Prostate gland (tissue), 2 donors: Measurements from ENCODE around the gene GNAS. TPM values are rescaled to one million over a fixed set of nuclear protein-coding genes. Genes with fewer than 3 reads are reported as not detected.

ENCODE experiments used
- DNase-seq: peaks from one replicate; pipeline ENCODE4 v3.0.0-alpha.2; 2019; ENCODE audit warnings: low spot score
- H3K27ac ChIP-seq, 2 donors: fragments of 200-600 bp; sonication (generic); 2 replicates each; pipeline ENCODE4 v1.5.1; 2017 to 2019
- H3K27me3 ChIP-seq: fragments of 200-600 bp; sonication (generic); replicated peaks from 2 replicates; pipeline ENCODE4 v1.5.1; 2019; ENCODE audit not compliant: insufficient read depth
- H3K36me3 ChIP-seq, 2 donors: fragments of 200-600 bp; sonication (generic); 1 replicate in 1 of 2; 2 replicates in 1 of 2; pipeline versions ENCODE4 v1.5.1 to v1.8.1; 2017 to 2019
- H3K4me1 ChIP-seq: fragments of 200-600 bp; sonication (generic); replicated peaks from 2 replicates; pipeline ENCODE4 v1.5.1; 2019
- H3K4me3 ChIP-seq, 2 donors: fragments of 200-600 bp; sonication (generic); 2 replicates each; pipeline ENCODE4 v1.5.1; 2017 to 2019
- H3K9me3 ChIP-seq: fragments of 200-600 bp; sonication (generic); 2 replicates; pipeline ENCODE4 v1.5.1; 2017
- CTCF ChIP-seq, 4 experiments: fragments of 200-600 bp in 2 of 4; fragments of 450-650 bp in 2 of 4; sonication (generic) in 2 of 4; IDR thresholded peaks; 1 replicate in 3 of 4; 2 replicates in 1 of 4; pipeline ENCODE4 v1.5.1; 2016 to 2019; ENCODE audit warnings: antibody characterized with exemption in 4 of 4, mild to moderate bottlenecking in 2 of 4, moderate library complexity in 2 of 4
- POLR2A ChIP-seq: fragments of 450-650 bp; IDR thresholded peaks from one replicate; pipeline ENCODE4 v1.6.1; 2016; ENCODE audit warnings: antibody characterized with exemption, mild to moderate bottlenecking
- POLR2AphosphoS5 ChIP-seq: sonication (generic); formaldehyde crosslinking; IDR thresholded peaks from one replicate; pipeline ENCODE4 v1.6.1; 2017; ENCODE audit warnings: antibody characterized with exemption
- WGBS: methylation state at CpG from one replicate; pipeline ENCODE4 v1.1.5; 2018; 5-methylcytosine and 5-hydroxymethylcytosine counted together
- intact Hi-C: fragments of 100-400 bp; cut with DNase I; formaldehyde crosslinking; loops from one replicate; pipeline ENCODE4 v1.14.2; 2022
- total RNA-seq, 2 donors: library from RNA; depleted of rRNA; stranded (reverse); fragments of >200 nt; gene quantifications; one replicate each; pipeline ENCODE4 v1.1.0, GENCODE V29; 2016

The GNAS gene
- total RNA-seq, 2 donors from 2014 or later = 644 to 900 TPM

GRCh38 chr20:58839991-58840747 is 12.3 kb upstream of the GNAS start:
- H3K9me3 ChIP-seq = no peaks in the 10 kb centered on the region
- no peak for DNase-seq
- H3K4me1 ChIP-seq = peaks cover 3% of the 10 kb centered on the region
- TF ChIP-seq POLR2AphosphoS5 (no peak), POLR2A (no peak), CTCF (IDR thresholded peaks at IDR 0.05) (no peak)
- peaks cover 8% of the 10 kb centered on the region for H3K27me3 ChIP-seq
- 62% methylated on average over 67 of the region's 67 CpGs for WGBS
- no peak overlapping the region for H3K27ac ChIP-seq
- H3K36me3 ChIP-seq = no peaks in the 10 kb centered on the region
- peak overlapping the region in 1 of 2 donors; percentile 4 for H3K4me3 ChIP-seq
- intact Hi-C loops = loop anchor here (10.0 kb wide), 1 partner anchor 355 kb away; no protein-coding TSS in a partner anchor

- Histone ChIP-seq H3K36me3 (no peaks in the 10 kb centered on the region), H3K9me3 (no peaks in the 10 kb centered on the region), H3K27me3 (peaks cover 8% of the 10 kb centered on the region), H3K4me3 (no peak overlapping the region), H3K27ac (no peak overlapping the region), H3K4me1 (peaks cover 3% of the 10 kb centered on the region)
- no peak for DNase-seq
- TF ChIP-seq POLR2AphosphoS5 = no peak
- no peak for TF ChIP-seq POLR2A
- TF ChIP-seq CTCF (IDR thresholded peaks at IDR 0.05) = no peak
- intact Hi-C loops = loop anchor here (10.0 kb wide), 1 partner anchor 356 kb away; no protein-coding TSS in a partner anchor
- 61% methylated on average over 51 of the region's 51 CpGs for WGBS
These were observed 11.5 kb upstream of the GNAS start for GRCh38 chr20:58840816-58841538.

- no peaks in the 10 kb centered on the region for H3K9me3 ChIP-seq
- no peak overlapping the region for H3K4me3 ChIP-seq
- WGBS = 51% methylated on average over 58 of the region's 58 CpGs
- no peak for TF ChIP-seq POLR2AphosphoS5
- TF ChIP-seq POLR2A = no peak
- TF ChIP-seq CTCF (IDR thresholded peaks at IDR 0.05) = no peak
- DNase-seq = no peak
- intact Hi-C loops = loop anchor here (10.0 kb wide), 1 partner anchor 357 kb away; no protein-coding TSS in a partner anchor
- H3K4me1 ChIP-seq = peaks cover 3% of the 10 kb centered on the region
- H3K27me3 ChIP-seq = peaks cover 8% of the 10 kb centered on the region
- H3K27ac ChIP-seq = no peak overlapping the region
- H3K36me3 ChIP-seq = no peaks in the 10 kb centered on the region
These were observed 10.8 kb upstream of the GNAS start for GRCh38 chr20:58841539-58842264.

GRCh38 chr20:58842276-58842675 is 10.2 kb upstream of the GNAS start:
- Histone ChIP-seq H3K27me3 (peaks cover 8% of the 10 kb centered on the region), H3K4me3 (no peak overlapping the region), H3K36me3 (no peaks in the 10 kb centered on the region), H3K4me1 (peaks cover 3% of the 10 kb centered on the region), H3K9me3 (no peaks in the 10 kb centered on the region), H3K27ac (no peak overlapping the region)
- 53% methylated on average over 20 of the region's 20 CpGs for WGBS
- TF ChIP-seq CTCF (IDR thresholded peaks at IDR 0.05) (no peak), POLR2A (no peak), POLR2AphosphoS5 (no peak)
- no peak for DNase-seq
- intact Hi-C loops = loop anchor here (10.0 kb wide), 1 partner anchor 357 kb away; no protein-coding TSS in a partner anchor
